GM10847 (cell line): ENCODE measurements around the gene ITGA11.

Experiments used
- POLR2A ChIP-seq: IDR thresholded peaks from 2 replicates; pipeline ENCODE4 v1.6.1; 2011; ENCODE audit not compliant: insufficient read length; ENCODE audit errors: extremely low read depth

Gene ITGA11

GRCh38 chr15:68460166-68460565, 28.2 kb upstream of the ITGA11 start:
- TF ChIP-seq POLR2A: no peak

- TF ChIP-seq POLR2A: no peak
Measured at GRCh38 chr15:68450192-68450591, 18.2 kb upstream of the ITGA11 start.

GRCh38 chr15:68449389-68449788, 17.4 kb upstream of the ITGA11 start:
- TF ChIP-seq POLR2A: no peak

GRCh38 chr15:68447976-68448755, 16.2 kb upstream of the ITGA11 start:
- TF ChIP-seq POLR2A: no peak

- TF ChIP-seq POLR2A: no peak
Measured at GRCh38 chr15:68447209-68447608, 15.2 kb upstream of the ITGA11 start.

- TF ChIP-seq POLR2A: no peak
Measured at GRCh38 chr15:68445351-68445750, 13.4 kb upstream of the ITGA11 start.

- no peak for TF ChIP-seq POLR2A
Measured at GRCh38 chr15:68444336-68444735, 12.4 kb upstream of the ITGA11 start.

- no peak for TF ChIP-seq POLR2A
Measured at GRCh38 chr15:68442903-68443302, 10.9 kb upstream of the ITGA11 start.

GRCh38 chr15:68442041-68442440, 10.1 kb upstream of the ITGA11 start:
- no peak for TF ChIP-seq POLR2A

GRCh38 chr15:68441045-68441743, 9.2 kb upstream of the ITGA11 start:
- no peak for TF ChIP-seq POLR2A

- TF ChIP-seq POLR2A: no peak
Measured at GRCh38 chr15:68440136-68440535, 8.2 kb upstream of the ITGA11 start.

- no peak for TF ChIP-seq POLR2A
Measured at GRCh38 chr15:68439506-68439905, 7.5 kb upstream of the ITGA11 start.

- no peak for TF ChIP-seq POLR2A
Measured at GRCh38 chr15:68436680-68437079, 4.7 kb upstream of the ITGA11 start.

GRCh38 chr15:68435966-68436365, 4.0 kb upstream of the ITGA11 start:
- no peak for TF ChIP-seq POLR2A

- TF ChIP-seq POLR2A: no peak
Measured at GRCh38 chr15:68434021-68434420, 2.1 kb upstream of the ITGA11 start.

- TF ChIP-seq POLR2A: no peak
Measured at GRCh38 chr15:68433551-68433950, 1.6 kb upstream of the ITGA11 start.

- no peak for TF ChIP-seq POLR2A
Measured at GRCh38 chr15:68432441-68433064, 590 bp upstream of the ITGA11 start.
